ENCODE measurements around the gene VPS11. TPM values are rescaled to one million over a fixed set of nuclear protein-coding genes. Genes with fewer than 3 reads are reported as not detected.

The VPS11 gene
- total and polyA plus RNA-seq, 2 experiments from 2014 or later, result 22.1 to 22.3 TPM

DNA sequence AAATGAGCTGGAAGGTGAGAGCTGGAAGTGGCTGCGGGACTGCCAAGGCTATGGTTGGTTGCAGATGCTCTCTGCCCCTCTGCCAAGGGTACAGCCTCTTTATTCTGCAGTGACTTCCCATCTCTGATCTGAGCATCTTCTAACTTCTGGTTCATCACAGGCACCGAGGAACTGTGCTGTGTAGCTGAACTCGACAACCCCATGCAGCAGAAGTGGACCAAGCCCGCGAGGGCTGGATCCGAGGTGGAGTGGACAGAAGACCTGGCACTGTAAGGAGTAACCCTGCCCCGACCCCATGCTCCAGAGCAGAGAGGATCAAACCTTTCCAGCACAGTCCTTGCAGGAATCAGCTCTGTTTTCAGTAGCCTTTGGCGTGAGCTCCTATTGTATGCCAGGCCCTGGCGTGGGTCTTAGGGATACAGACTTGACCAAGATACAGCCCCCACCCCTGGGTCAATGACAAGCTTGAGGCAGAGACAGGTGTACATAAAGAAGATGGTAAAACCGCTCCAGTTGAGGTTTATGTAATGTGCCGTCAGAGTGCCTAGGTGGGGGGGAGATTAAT is 43.8 kb downstream of the VPS11 start:
- H3K4me1 ChIP-seq (ENCODE audit: low read depth), result peaks cover 2% of the 10 kb centered on the region
- no peak for DNase-seq (ENCODE audit: low read depth in 1 of 2, low spot score in 1 of 2)
- no peaks in the 10 kb centered on the region for H3K9me3 ChIP-seq (ENCODE audit: low read depth)
- TF ChIP-seq CTCF (IDR thresholded peaks at IDR 0.05; ENCODE audit: low read depth, low read length), result no peak
- H3K4me3 ChIP-seq, result no peak overlapping the region
- no peak overlapping the region for H3K27ac ChIP-seq
- no peaks in the 10 kb centered on the region for H3K27me3 ChIP-seq
- H3K36me3 ChIP-seq, result peaks cover 3% of the 10 kb centered on the region

- H3K4me3 ChIP-seq, result no peak overlapping the region
- peaks cover 3% of the 10 kb centered on the region for H3K36me3 ChIP-seq
- H3K4me1 ChIP-seq (ENCODE audit: low read depth), result no peaks in the 10 kb centered on the region
- H3K27me3 ChIP-seq, result no peaks in the 10 kb centered on the region
- H3K27ac ChIP-seq, result no peak overlapping the region
- H3K9me3 ChIP-seq (ENCODE audit: low read depth), result no peaks in the 10 kb centered on the region
- TF ChIP-seq CTCF (IDR thresholded peaks at IDR 0.05; ENCODE audit: low read depth, low read length), result no peak
- DNase-seq (ENCODE audit: low read depth in 1 of 2, low spot score in 1 of 2), result no peak
Measured at GRCh38 chr11:119112314-119113020, 44.8 kb downstream of the VPS11 start.

DNA sequence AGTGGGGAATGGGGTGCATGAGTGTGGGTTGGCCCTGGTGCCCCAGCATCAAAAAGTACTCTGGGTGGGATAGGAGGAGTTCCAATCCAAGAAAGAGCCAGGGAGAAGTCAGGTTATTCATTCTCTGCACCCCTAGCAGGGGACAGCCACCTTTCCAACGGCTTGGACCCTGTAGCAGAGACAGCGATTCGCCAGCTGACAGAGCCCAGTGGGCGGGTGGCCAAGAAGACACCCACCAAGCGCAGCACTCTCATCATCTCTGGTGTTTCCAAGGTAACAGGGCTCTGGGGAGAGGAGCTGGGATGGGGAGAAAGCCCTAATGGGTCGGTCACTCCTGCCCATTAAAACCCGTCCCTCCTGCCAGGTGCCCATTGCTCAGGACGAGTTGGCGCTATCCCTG is 46.1 kb downstream of the VPS11 start:
- H3K4me1 ChIP-seq (ENCODE audit: low read depth), result no peaks in the 10 kb centered on the region
- H3K9me3 ChIP-seq (ENCODE audit: low read depth), result no peaks in the 10 kb centered on the region
- no peak for DNase-seq (ENCODE audit: low read depth in 1 of 2, low spot score in 1 of 2)
- TF ChIP-seq CTCF (IDR thresholded peaks at IDR 0.05; ENCODE audit: low read depth, low read length), result no peak
- H3K4me3 ChIP-seq, result no peak overlapping the region
- H3K27me3 ChIP-seq, result no peaks in the 10 kb centered on the region
- H3K27ac ChIP-seq, result no peak overlapping the region
- H3K36me3 ChIP-seq, result peaks cover 3% of the 10 kb centered on the region

DNA sequence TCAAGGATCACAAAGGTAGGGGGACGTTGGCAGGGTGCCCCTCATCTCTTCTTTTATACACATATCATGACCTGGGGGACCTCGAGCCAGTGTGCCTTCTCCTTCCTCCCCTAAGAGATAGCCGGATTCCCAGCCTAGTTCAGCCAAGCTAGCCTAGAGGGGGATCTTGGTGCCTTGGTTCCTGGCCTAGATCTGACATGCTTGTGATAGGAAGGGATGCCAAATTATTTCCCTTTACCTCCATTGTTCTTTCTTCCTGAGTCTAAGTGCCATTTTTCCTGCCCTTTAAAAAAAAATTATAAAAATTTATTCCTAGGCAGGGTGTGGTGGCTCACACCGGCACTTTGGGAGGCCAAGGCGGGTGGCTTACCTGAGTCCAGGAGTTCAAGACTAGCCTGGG is 46.7 kb downstream of the VPS11 start:
- TF ChIP-seq CTCF (IDR thresholded peaks at IDR 0.05; ENCODE audit: low read depth, low read length), result no peak
- no peaks in the 10 kb centered on the region for H3K4me1 ChIP-seq (ENCODE audit: low read depth)
- peaks cover 3% of the 10 kb centered on the region for H3K36me3 ChIP-seq
- no peaks in the 10 kb centered on the region for H3K9me3 ChIP-seq (ENCODE audit: low read depth)
- H3K27ac ChIP-seq, result no peak overlapping the region
- H3K4me3 ChIP-seq, result no peak overlapping the region
- no peak for DNase-seq (ENCODE audit: low read depth in 1 of 2, low spot score in 1 of 2)
- H3K27me3 ChIP-seq, result no peaks in the 10 kb centered on the region

- no peak for TF ChIP-seq CTCF (IDR thresholded peaks at IDR 0.05; ENCODE audit: low read depth, low read length)
- DNase-seq (ENCODE audit: low read depth in 1 of 2, low spot score in 1 of 2), result no peak
- Histone ChIP-seq H3K9me3 (ENCODE audit: low read depth) (no peaks in the 10 kb centered on the region), H3K4me3 (no peak overlapping the region), H3K36me3 (peaks cover 3% of the 10 kb centered on the region), H3K27me3 (no peaks in the 10 kb centered on the region), H3K4me1 (ENCODE audit: low read depth) (peaks cover 4% of the 10 kb centered on the region), H3K27ac (no peak overlapping the region)
Measured at GRCh38 chr11:119115484-119116234, 48.0 kb downstream of the VPS11 start.
